ENCODE measurements around the gene AK1. TPM values are rescaled to one million over a fixed set of nuclear protein-coding genes. Genes with fewer than 3 reads are reported as not detected.

Gene AK1
- total and polyA plus RNA-seq, 2 of the 8 experiments (the other 6 are each of a cell fraction or from before 2014, with no cell fraction given): 37.9 to 39.2 TPM

- CTCF ChIA-PET (ENCODE audit: partially characterized antibody): interaction anchor here (1.3 to 6.7 kb wide), 7 partner anchors 27 to 194 kb away, joined by 3 to 114 read pairs (median 8); no protein-coding TSS in a partner anchor
- 94% methylated on average over 8 of the region's 8 CpGs; no CpG with 5 or more reads in 1 of the 2 experiments for WGBS, 2 experiments (ENCODE audit: extremely low coverage in 1 of 2, insufficient coverage in 1 of 2, insufficient read length in 1 of 2, insufficient replicate concordance in 2 of 2, low coverage in 1 of 2, low lambda C conversion rate in 2 of 2, missing lambda C conversion rate in 1 of 2)
- FAIRE-seq (no peak), DNase-seq (ENCODE audit: low read depth in 1 of 2, low spot score in 2 of 2) (no peak)
- H4K5ac ChIP-seq (ENCODE audit: insufficient read length, low read depth, low read length): no peak overlapping the region
- H4K91ac ChIP-seq (replicated peaks; ENCODE audit: insufficient read length, low read length): no peak overlapping the region
- no peaks in the 10 kb centered on the region for H3K79me2 ChIP-seq (ENCODE audit: control insufficient read depth in 1 of 2, insufficient read depth in 2 of 2, low read length in 2 of 2)
- H3K23ac ChIP-seq (ENCODE audit: insufficient read length): no peak overlapping the region
- H3K9ac ChIP-seq (replicated peaks in 1 of 4; ENCODE audit: extremely low read depth in 1 of 4, low read depth in 3 of 4, low read length in 3 of 4): no peak overlapping the region
- H2BK12ac ChIP-seq (ENCODE audit: low read depth, low read length): no peak overlapping the region
- H4K20me1 ChIP-seq (replicated peaks in 1 of 2; ENCODE audit: control insufficient read depth in 1 of 2, insufficient read depth in 2 of 2, low read length in 2 of 2): peaks cover 0 to 3% of the 10 kb centered on the region in 2 experiments
- no peaks in the 10 kb centered on the region for H3K9me3 ChIP-seq (ENCODE audit: insufficient read depth in 2 of 2, low read depth in 1 of 2, low read length in 1 of 2)
- peaks cover 0 to 8% (median 8%) of the 10 kb centered on the region in 4 experiments; a peak in 6 of 7 replicates for H3K4me1 ChIP-seq (replicated peaks in 1 of 4; ENCODE audit: control insufficient read depth in 3 of 4, insufficient read depth in 4 of 4, low read length in 3 of 4)
- no peak overlapping the region for H3K27ac ChIP-seq (ENCODE audit: low read depth, low read length)
- H3K14ac ChIP-seq (ENCODE audit: insufficient read length): no peak overlapping the region
- no peak overlapping the region for H2BK20ac ChIP-seq (ENCODE audit: low read length)
- H4K8ac ChIP-seq (ENCODE audit: extremely low read depth, insufficient read depth, low read length): no peak overlapping the region
- no peak overlapping the region for H3K56ac ChIP-seq (replicated peaks; ENCODE audit: insufficient read length, low read depth, low read length)
- no peak overlapping the region for H3K18ac ChIP-seq (ENCODE audit: extremely low read depth, low read length)
- H2AK5ac ChIP-seq (ENCODE audit: low read depth, low read length): no peak overlapping the region
- no peaks in the 10 kb centered on the region for H3K36me3 ChIP-seq (ENCODE audit: control insufficient read depth in 2 of 4, insufficient read depth in 4 of 4, low read length in 3 of 4)
- H3K4me2 ChIP-seq (ENCODE audit: insufficient read depth in 1 of 2, low read depth in 2 of 2, low read length in 2 of 2): no peak overlapping the region
- peaks cover 0 to 15% (median 8%) of the 10 kb centered on the region in 4 experiments; a peak in 5 of 7 replicates for H3K27me3 ChIP-seq (replicated peaks in 1 of 4; ENCODE audit: control insufficient read depth in 3 of 4, extremely low read depth in 1 of 4, insufficient read depth in 3 of 4, low read length in 3 of 4)
- no peak overlapping the region for H2BK5ac ChIP-seq (ENCODE audit: low read depth, low read length)
- POLR2A ChIA-PET (ENCODE audit: partially characterized antibody): interaction anchor here (0.6 to 1.5 kb wide), 7 partner anchors 9 to 474 kb away, joined by 3 to 4 read pairs (median 3); no protein-coding TSS in a partner anchor
- H2AFZ ChIP-seq (ENCODE audit: low read length): no peak overlapping the region
- H3K4me3 ChIP-seq (ENCODE audit: extremely low read depth in 1 of 4, insufficient read depth in 2 of 4, low read depth in 3 of 4, low read length in 4 of 4): no peak overlapping the region
- peaks cover 13% of the 10 kb centered on the region; the same call in 1 of the 2 replicates for H3K23me2 ChIP-seq (ENCODE audit: low read depth, low read length)
- no peak overlapping the region for H2BK15ac ChIP-seq (ENCODE audit: low read length)
- no peak overlapping the region for H3K4ac ChIP-seq (replicated peaks; ENCODE audit: insufficient read length, low read depth, low read length)
- no peaks in the 10 kb centered on the region for H3K79me1 ChIP-seq (ENCODE audit: low read depth, low read length)
- no peak overlapping the region for H2BK120ac ChIP-seq (replicated peaks; ENCODE audit: low read depth, low read length)
- no peak for TF ChIP-seq BACH1 (IDR thresholded peaks at IDR 0.05; ENCODE audit: low read length)
Measured at GRCh38 chr9:127923771-127924170, 46.3 kb upstream of the AK1 start.

All from H1 (cell line).